GM23248 (cell line): ENCODE data around the gene NCKAP1. TPM values are rescaled to one million over a fixed set of nuclear protein-coding genes. Genes with fewer than 3 reads are reported as not detected.

ENCODE experiments used
- DNase-seq: peaks from one replicate; pipeline ENCODE4 v3.0.0-alpha.2; 2015
- H2AFZ ChIP-seq: fragments of 200-600 bp; sonication (generic); 2 replicates; pipeline ENCODE4 v1.6.1; 2016; ENCODE audit warnings: antibody characterized with exemption
- H3F3A ChIP-seq: fragments of 200-600 bp; sonication (generic); 2 replicates; pipeline ENCODE4 v1.6.1; 2016; ENCODE audit warnings: mild to moderate bottlenecking, antibody characterized with exemption, mixed run types; ENCODE audit not compliant: insufficient read depth
- H3K27ac ChIP-seq: fragments of 200-600 bp; sonication (generic); 2 replicates; pipeline ENCODE4 v1.5.1; 2016; ENCODE audit warnings: mild to moderate bottlenecking
- H3K27me3 ChIP-seq: fragments of 200-600 bp; sonication (generic); replicated peaks from 2 replicates; pipeline ENCODE4 v1.6.1; 2016; ENCODE audit warnings: mild to moderate bottlenecking; ENCODE audit not compliant: insufficient read depth
- H3K36me3 ChIP-seq: fragments of 200-600 bp; sonication (generic); 2 replicates; pipeline ENCODE4 v1.6.1; 2016; ENCODE audit warnings: low read depth, mild to moderate bottlenecking
- H3K4me1 ChIP-seq: fragments of 200-600 bp; sonication (generic); 2 replicates; pipeline ENCODE4 v1.6.1; 2016; ENCODE audit warnings: mild to moderate bottlenecking; ENCODE audit not compliant: insufficient read depth
- H3K4me2 ChIP-seq: fragments of 200-600 bp; sonication (generic); one replicate; pipeline ENCODE4 v1.6.1; 2016; ENCODE audit warnings: mild to moderate bottlenecking; ENCODE audit not compliant: unreplicated experiment
- H3K4me3 ChIP-seq: fragments of 200-600 bp; sonication (generic); 2 replicates; pipeline ENCODE4 v1.5.1; 2016; ENCODE audit warnings: mild to moderate bottlenecking
- H3K79me2 ChIP-seq: fragments of 200-600 bp; sonication (generic); 2 replicates; pipeline ENCODE4 v1.6.1; 2016; ENCODE audit warnings: mild to moderate bottlenecking; ENCODE audit not compliant: insufficient read depth
- H3K9ac ChIP-seq: fragments of 200-600 bp; sonication (generic); 2 replicates; pipeline ENCODE4 v1.6.1; 2016; ENCODE audit warnings: mild to moderate bottlenecking
- H3K9me2 ChIP-seq: fragments of 200-600 bp; sonication (generic); 2 replicates; pipeline ENCODE4 v1.6.1; 2016; ENCODE audit warnings: mixed run types, mild to moderate bottlenecking, moderate library complexity; ENCODE audit not compliant: insufficient read depth
- H3K9me3 ChIP-seq: fragments of 200-600 bp; sonication (generic); one replicate; pipeline ENCODE4 v1.6.1; 2017; ENCODE audit warnings: low read depth
- H4K20me1 ChIP-seq: fragments of 200-600 bp; sonication (generic); 2 replicates; pipeline ENCODE4 v1.6.0; 2016; ENCODE audit not compliant: insufficient read depth
- EZH2 ChIP-seq: fragments of 200-600 bp; sonication (generic); IDR thresholded peaks from 2 replicates; pipeline ENCODE4 v1.6.1; 2018; ENCODE audit warnings: antibody characterized with exemption, mild to moderate bottlenecking; ENCODE audit not compliant: insufficient read depth, poor library complexity, severe bottlenecking
- EZH2phosphoT487 ChIP-seq: fragments of 200-600 bp; sonication (generic); IDR thresholded peaks from 2 replicates; pipeline ENCODE4 v1.6.1; 2018; ENCODE audit warnings: antibody characterized with exemption, moderate library complexity, mild to moderate bottlenecking, low read depth; ENCODE audit not compliant: insufficient read depth
- WGBS, 2 experiments: methylation state at CpG; one replicate each; pipeline ENCODE4 v1.1.6; 2015 to 2017; ENCODE audit warnings: low lambda C conversion rate in 2 of 2, low coverage in 1 of 2; ENCODE audit errors: missing lambda C conversion rate in 2 of 2; 5-methylcytosine and 5-hydroxymethylcytosine counted together
- in situ Hi-C: fragments of 300-500 bp; cut with MboI; formaldehyde crosslinking; loops from 2 replicates; pipeline ENCODE4 v1.15.0; 2020
- polyA plus RNA-seq: library from polyadenylated mRNA; unstranded; fragments of >200 nt; fragmentation: Nextera tagmentation; extraction: Ambion mirVana; gene quantifications from 2 replicates; pipeline ENCODE4 v1.2.1, GENCODE V29; 2016
- total RNA-seq: library from RNA; depleted of rRNA; stranded (reverse); fragments of >200 nt; shearing (Covaris generic); gene quantifications from 2 replicates; pipeline ENCODE4 v1.2.3, GENCODE V29; 2014

The NCKAP1 gene
- total and polyA plus RNA-seq, 2 experiments from 2014 or later: 58.9 to 201 TPM

DNA sequence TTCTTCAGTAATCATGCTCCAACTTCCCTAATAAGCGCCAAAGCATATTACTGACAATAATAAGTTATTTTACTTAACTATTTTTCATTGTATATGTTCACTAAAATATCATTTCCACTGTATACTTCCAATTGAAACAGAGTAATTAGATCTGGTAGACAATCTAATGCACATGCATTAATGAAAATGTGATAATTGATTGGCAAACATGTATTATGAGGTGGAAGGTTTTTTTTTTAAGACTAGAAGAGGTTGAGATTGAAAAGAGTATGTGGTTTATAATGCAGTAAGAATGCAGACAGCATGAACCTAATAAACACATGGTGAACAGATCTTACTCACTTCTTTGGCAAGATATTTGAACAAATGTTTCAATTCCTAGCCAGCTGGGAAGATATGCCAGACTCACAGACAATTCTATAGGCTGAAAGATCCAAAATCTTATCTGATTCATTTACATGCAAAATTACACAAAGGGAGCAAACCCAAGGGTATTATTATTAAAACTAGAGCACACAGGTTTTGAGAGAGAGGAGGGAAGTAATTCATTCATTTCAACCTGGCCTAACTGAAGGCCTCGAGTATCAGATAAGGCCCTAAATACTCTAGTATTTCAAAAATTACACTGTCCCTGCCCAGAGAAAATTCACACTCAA lies 2.8 kb downstream of the NCKAP1 start:
- H3K9ac ChIP-seq: peak overlapping the region; percentile 98
- WGBS, 2 experiments: 16 to 28% methylated on average over 2 of the region's 2 CpGs
- peak; percentile 88 for DNase-seq

DNA sequence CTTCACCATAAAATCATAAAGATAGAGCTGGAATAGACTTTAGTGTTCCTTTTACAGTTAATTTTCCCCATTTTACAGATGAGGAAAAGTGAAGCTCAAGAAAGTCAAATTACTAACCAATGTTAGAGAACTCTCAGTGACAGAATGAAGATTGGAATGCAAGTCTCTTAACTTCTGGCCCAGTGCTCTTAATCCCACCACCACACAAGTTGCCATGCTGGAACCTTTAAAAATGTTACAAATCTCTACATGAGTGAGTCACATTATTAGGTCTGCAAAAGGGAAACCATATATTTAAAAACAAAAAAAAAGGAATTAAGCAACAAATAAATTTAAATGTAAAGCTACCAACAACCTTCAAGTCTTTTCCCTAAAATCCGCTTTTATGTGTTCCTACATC lies 3.5 kb downstream of the NCKAP1 start:
- H4K20me1 ChIP-seq: peaks cover 48% of the 10 kb centered on the region
- peak overlapping the region; percentile 98 for H3K9ac ChIP-seq
- H3K4me1 ChIP-seq: peaks cover 67% of the 10 kb centered on the region
- WGBS, 2 experiments: 98% methylated on average over 1 of the region's 1 CpG
- TF ChIP-seq EZH2phosphoT487 (no peak), EZH2 (no peak)
- no peaks in the 10 kb centered on the region for H3K36me3 ChIP-seq
- no peaks in the 10 kb centered on the region for H3K27me3 ChIP-seq
- in situ Hi-C loops: no loop called here
- no peaks in the 10 kb centered on the region for H3K9me2 ChIP-seq
- H3K4me2 ChIP-seq: peak overlapping the region; percentile 95
- H3K27ac ChIP-seq: peak overlapping the region; percentile 93
- peaks cover 81% of the 10 kb centered on the region for H3K79me2 ChIP-seq
- peaks cover 56% of the 10 kb centered on the region for H3F3A ChIP-seq
- H3K4me3 ChIP-seq: peak overlapping the region; percentile 86
- no peak overlapping the region for H2AFZ ChIP-seq
- peak; percentile 60 for DNase-seq
- H3K9me3 ChIP-seq: no peaks in the 10 kb centered on the region

More for the DNA sequence above, 2.8 kb downstream of the NCKAP1 start:
- Histone ChIP-seq H2AFZ (no peak overlapping the region), H4K20me1 (peaks cover 48% of the 10 kb centered on the region), H3K4me2 (peak overlapping the region; percentile 95), H3K27ac (peak overlapping the region; percentile 93), H3F3A (peaks cover 56% of the 10 kb centered on the region), H3K79me2 (peaks cover 74% of the 10 kb centered on the region), H3K4me1 (peaks cover 61% of the 10 kb centered on the region), H3K9me2 (no peaks in the 10 kb centered on the region), H3K27me3 (no peaks in the 10 kb centered on the region), H3K4me3 (peak overlapping the region; percentile 86), H3K36me3 (no peaks in the 10 kb centered on the region), H3K9me3 (no peaks in the 10 kb centered on the region)
- in situ Hi-C loops: no loop called here
- TF ChIP-seq EZH2phosphoT487 (0 out of 2 replicates have a peak, but pooled peaks have one; percentile 30), EZH2 (no peak)

DNA sequence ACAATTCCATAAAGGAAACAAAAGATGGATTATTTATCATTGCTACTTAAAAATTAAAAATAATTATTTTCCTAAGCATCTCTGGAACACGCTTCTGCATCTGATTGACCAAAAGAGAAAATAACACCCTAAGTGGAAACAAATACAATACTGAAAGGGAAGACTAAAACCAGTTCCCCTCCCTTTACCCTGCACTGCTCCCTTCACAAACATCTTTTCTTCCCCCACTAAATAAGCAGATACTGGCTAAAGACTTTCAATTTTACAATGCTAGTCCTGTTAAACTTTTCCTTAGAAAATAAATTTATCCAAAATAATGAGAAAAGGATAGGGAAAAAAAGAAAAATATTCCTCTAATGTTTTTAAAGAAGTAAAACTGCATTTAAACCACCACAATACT lies 4.3 kb downstream of the NCKAP1 start:
- no peak for TF ChIP-seq EZH2phosphoT487
- TF ChIP-seq EZH2: no peak
- Histone ChIP-seq H3K9me2 (no peaks in the 10 kb centered on the region), H3K27me3 (no peaks in the 10 kb centered on the region), H3K4me3 (peak overlapping the region; percentile 86), H2AFZ (no peak overlapping the region), H3K36me3 (no peaks in the 10 kb centered on the region), H3K9ac (peak overlapping the region; percentile 98), H3K4me2 (peak overlapping the region; percentile 95), H3F3A (peaks cover 49% of the 10 kb centered on the region), H3K27ac (peak overlapping the region; percentile 93), H3K9me3 (no peaks in the 10 kb centered on the region), H3K4me1 (peaks cover 70% of the 10 kb centered on the region), H4K20me1 (peaks cover 48% of the 10 kb centered on the region), H3K79me2 (peaks cover 89% of the 10 kb centered on the region)
- 58 to 71% methylated on average over 1 of the region's 1 CpG for WGBS, 2 experiments
- DNase-seq: no peak
- in situ Hi-C loops: no loop called here

DNA sequence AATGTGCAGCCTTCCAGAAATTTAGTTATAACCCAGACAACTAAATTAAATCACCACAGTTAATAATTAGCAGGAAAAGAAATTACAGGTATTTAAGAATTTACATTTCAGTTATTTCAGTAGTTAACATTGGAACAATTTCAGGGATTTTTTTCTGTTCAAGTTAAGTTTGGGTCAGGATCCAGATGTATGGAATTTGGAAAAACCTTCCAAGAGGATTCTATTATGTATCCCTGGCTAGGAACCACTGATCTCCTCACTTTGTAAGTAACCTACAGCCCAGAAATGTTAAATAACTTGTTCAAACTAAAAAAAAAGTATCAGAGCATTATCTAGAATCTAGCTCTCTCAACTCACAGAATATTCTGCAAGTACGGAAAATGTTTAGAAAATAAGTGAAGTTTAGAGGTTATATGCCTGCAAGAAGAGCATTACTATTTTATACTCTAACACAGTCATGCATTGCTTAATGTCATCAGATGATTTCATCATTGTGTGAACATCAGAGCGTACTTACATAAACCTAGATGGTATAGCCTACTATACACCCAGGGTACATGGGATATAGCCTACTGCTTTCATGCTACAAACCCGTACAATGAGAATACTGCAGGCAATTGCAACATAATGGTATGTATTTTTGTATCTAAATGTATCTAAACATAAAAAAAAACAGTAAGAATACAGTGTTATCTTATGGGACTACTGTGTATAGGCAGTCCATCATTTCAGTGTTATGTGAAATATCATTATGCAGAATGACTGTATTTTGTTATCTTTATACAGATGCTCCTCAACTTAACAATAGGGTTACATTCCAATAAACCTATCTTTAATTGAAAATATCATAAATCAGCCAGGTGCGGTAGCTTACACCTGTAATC lies 6.1 kb downstream of the NCKAP1 start:
- H3K79me2 ChIP-seq: peaks cover 100% of the 10 kb centered on the region
- no peaks in the 10 kb centered on the region for H3K9me3 ChIP-seq
- H3K27me3 ChIP-seq: no peaks in the 10 kb centered on the region
- no peak overlapping the region for H3K27ac ChIP-seq
- WGBS, 2 experiments: 83 to 92% methylated on average over 4 of the region's 4 CpGs
- no peak for TF ChIP-seq EZH2phosphoT487
- no peak for TF ChIP-seq EZH2
- peak; percentile 48 for DNase-seq
- H3K4me1 ChIP-seq: peaks cover 72% of the 10 kb centered on the region
- H3K9me2 ChIP-seq: no peaks in the 10 kb centered on the region
- H3K4me2 ChIP-seq: peak overlapping the region; percentile 44
- no peak overlapping the region for H3K9ac ChIP-seq
- H3F3A ChIP-seq: peaks cover 44% of the 10 kb centered on the region
- no peak overlapping the region for H2AFZ ChIP-seq
- H4K20me1 ChIP-seq: peaks cover 52% of the 10 kb centered on the region
- no peaks in the 10 kb centered on the region for H3K36me3 ChIP-seq
- H3K4me3 ChIP-seq: no peak overlapping the region
- in situ Hi-C loops: no loop called here
